ENCODE data around the gene TCP11L2.
"Not testable (repeated sequence)": the region's sequence is repeated elsewhere in the genome, so short reads cannot be mapped to it uniquely, and the experiment has no call there.

The TCP11L2 gene

DNA sequence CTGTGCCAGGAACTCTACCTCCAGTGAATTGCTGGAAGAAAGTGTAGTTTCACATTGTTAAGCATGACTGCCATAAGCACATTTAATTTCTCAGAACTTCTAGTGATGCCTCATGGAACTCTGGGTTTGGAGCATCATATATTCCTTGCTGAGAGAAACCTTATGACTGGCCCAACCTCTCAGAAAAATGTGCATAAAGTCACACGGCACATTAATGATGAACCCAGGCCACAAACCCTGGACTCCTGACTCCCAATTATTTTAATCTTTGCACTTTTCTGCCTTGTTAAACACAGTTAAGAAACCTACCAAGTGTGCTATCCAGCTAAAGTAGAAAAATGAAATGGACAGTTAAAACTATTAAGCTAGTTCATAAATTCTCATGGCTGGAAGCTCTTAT is 5.6 kb downstream of the TCP11L2 start:
- DNase-seq, result no peak

GRCh38 chr12:106308611-106309010 is 6.1 kb downstream of the TCP11L2 start:
- no peak for DNase-seq

- DNase-seq, result peak; percentile 83
Measured at GRCh38 chr12:106309671-106310505, 7.4 kb downstream of the TCP11L2 start.

- DNase-seq, result no peak
Measured at GRCh38 chr12:106310687-106311086, 8.2 kb downstream of the TCP11L2 start.

DNA sequence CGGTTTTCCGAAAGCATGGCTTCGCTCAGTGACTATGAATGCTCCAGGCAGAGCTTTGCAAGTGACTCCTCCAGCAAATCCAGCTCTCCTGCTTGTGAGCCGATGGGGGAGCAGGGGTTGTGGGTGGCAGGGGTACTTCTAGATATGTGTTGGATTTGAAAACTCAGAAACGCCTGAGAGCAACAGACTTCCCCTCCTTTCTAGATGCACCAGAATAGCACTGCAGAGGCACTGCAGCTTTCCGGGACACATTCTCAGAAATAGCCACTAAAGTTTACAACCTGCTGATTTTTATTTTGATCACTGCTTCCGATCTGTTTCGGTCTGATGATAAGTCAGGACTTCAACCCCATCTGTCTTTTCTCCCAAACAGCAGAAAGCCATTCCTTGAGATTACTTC is 8.6 kb downstream of the TCP11L2 start:
- no peak for DNase-seq

GRCh38 chr12:106313413-106313812 is 10.9 kb downstream of the TCP11L2 start:
- DNase-seq, result not testable (repeated sequence)

GRCh38 chr12:106315523-106315922 is 13.0 kb downstream of the TCP11L2 start:
- DNase-seq, result no peak

DNA sequence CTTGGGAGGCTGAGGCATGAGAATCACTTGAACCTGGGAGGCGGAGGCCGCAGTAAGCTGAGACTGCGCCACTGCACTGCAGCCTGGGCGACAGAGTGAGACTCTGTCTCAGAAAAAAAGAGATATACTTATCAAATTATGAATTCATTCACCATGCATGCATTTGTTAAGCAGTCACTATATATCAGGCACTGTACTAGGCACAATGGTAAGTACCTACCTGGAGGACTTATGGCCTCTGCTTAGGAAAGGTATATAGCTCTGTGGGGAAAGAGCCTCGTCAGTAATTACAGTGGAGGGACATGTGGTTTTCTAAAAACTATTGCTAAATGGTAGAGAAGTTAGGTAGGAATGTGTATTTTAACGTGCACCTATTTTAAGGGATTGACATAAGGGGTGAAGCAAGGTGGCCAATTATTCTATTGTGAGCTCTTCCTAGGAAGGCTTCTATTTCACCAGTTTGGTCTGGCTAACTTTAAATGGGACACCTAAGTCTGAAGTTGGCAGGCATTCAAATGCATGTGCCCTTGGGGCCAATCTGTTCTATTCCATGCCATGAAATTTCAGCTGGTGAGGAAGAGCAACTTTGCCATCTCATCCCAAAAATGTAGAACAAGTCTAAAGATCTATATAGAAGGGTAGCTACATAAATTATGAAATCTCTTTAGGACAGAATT is 15.0 kb downstream of the TCP11L2 start:
- DNase-seq, result no peak

DNA sequence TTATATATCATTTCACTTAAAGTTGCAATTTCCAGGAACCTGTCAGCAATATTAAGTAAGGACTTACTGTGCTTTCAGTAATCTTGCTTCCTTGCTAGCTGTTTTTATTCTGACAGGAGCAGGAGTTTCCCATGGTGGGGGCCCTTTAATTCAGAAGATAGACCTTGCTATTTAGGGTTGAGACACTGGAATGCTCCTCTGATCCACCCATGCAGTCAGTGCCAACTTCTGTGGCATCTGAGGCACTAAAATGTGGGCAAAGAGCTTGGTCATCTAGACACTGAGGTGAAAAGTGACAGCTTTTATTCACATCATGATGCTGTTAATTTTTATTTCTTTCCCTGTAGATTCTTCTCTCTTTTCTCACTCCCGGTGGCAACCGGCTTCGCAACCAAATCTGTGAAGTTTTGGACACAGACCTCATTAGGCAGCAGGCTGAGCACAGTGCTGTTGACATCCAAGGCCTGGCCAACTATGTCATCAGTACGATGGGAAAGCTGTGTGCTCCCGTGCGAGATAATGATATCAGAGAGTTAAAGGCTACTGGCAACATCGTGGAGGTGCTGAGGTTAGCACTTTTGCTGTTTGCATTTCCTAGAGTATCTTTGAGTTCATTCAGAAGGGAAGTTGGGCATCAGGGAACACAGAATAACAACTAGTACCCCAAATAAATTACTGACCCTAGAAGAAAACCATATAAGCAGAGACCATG is 18.8 kb downstream of the TCP11L2 start:
- no peak for DNase-seq

DNA sequence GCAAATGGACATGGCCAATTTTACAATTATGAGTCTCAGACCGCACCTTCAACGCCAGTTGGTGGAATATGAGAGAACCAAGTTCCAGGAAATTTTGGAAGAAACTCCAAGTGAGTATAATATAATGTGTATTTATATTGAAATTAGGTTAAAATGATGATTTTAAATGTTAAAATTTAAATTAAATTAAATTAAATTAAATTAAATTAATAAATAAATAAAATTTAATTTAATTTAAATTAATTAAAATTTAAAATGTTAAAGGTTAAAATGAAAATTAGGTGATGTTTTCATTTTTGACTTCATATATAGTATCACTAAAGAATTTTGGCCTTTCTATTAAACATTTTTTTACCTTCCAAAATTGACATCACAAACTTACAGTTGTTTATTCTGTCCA is 21.0 kb downstream of the TCP11L2 start:
- no peak for DNase-seq

- no peak for DNase-seq
Measured at GRCh38 chr12:106327309-106327869, 24.9 kb downstream of the TCP11L2 start.

DNA sequence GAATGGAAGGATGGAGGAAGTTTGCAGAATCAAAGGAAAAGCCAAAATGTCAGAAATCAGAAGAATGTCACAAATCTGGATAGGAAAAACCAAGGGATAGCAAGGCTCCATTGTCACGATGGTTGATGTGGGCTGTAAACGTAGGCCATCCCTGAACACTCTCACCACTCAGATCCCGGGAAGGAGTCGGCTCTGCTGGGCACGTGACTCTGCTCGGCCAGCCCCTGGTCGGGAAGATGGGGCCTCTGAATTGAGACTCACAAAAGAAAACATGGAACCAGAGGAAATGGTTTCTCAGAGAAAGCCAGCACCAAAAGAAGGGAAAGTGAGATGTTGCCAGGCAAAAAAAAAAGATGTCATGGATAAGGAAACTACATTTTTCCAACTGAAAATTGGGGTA is 26.2 kb downstream of the TCP11L2 start:
- DNase-seq, result no peak

- DNase-seq, result no peak
Measured at GRCh38 chr12:106329231-106329982, 26.9 kb downstream of the TCP11L2 start.

GRCh38 chr12:106331599-106331998 is 29.1 kb downstream of the TCP11L2 start:
- no peak for DNase-seq

GRCh38 chr12:106332536-106332935 is 30.0 kb downstream of the TCP11L2 start:
- no peak for DNase-seq

- DNase-seq, result no peak
Measured at GRCh38 chr12:106333010-106333409, 30.5 kb downstream of the TCP11L2 start.

DNA sequence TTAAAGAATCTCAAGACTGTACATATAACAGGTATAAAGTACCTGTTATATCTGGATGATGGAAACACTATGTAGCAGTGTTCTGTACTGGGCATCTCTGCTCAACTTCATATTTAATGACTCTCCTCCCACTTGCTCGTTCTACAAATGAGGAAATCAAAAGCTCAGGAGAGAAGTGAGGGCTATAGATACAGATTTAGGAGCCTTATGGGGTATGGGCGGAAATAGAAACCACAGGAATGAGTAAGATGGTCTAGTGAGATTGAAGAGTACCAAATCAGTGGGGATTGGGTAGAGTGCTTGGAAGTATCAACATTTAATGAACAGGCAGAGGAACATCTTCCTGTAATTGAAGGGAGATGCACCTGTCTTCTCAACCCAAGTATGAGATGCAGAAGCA is 31.2 kb downstream of the TCP11L2 start:
- no peak for DNase-seq

GRCh38 chr12:106341086-106341877 is 38.7 kb downstream of the TCP11L2 start:
- DNase-seq, result peak; percentile 61

- DNase-seq, result peak; percentile 46
Measured at GRCh38 chr12:106342397-106343213, 40.1 kb downstream of the TCP11L2 start.

DNA sequence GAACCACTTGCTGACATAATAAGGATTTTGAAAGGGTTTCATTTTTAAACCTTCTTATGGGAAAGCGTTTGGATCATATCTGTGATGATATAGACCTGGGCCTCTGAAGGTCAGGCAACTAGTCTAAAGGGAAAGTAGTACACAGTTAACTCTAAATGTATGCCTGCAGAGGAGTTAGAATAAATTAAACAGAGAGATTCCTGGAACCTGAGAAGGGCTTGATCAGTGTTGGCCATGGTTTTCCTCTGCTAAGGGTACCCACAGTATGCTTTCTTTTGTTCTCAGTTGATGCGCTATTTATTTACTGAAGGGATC is 40.6 kb downstream of the TCP11L2 start:
- DNase-seq, result no peak

DNA sequence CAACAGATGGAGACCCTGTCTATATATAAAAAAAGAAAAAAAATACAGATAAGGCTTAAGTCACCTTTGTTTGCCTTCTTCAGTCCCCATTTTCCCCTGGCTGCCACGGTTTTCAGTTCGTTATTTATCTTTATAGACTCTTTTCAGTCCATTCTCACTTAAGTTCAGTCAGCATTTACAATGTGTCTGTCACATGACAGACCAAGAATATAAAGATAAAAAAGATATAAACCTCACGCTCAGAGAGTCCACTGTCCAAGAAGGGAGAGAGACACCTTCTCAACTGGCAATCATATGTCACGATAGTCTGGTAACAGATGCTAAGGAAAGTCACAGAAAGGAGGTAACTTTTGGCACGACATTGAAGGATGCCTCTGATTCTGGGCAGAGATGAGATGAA is 41.6 kb downstream of the TCP11L2 start:
- no peak for DNase-seq
